GM18907 (cell line): ENCODE data around the gene TNFRSF17.

ENCODE experiments used
- ATAC-seq: cut with Tn5 transposase; IDR thresholded peaks from one replicate; pipeline ENCODE4 v1.9.1; 2021; ENCODE audit warnings: mild to moderate bottlenecking, moderate library complexity; ENCODE audit not compliant: unreplicated experiment

Gene TNFRSF17

DNA sequence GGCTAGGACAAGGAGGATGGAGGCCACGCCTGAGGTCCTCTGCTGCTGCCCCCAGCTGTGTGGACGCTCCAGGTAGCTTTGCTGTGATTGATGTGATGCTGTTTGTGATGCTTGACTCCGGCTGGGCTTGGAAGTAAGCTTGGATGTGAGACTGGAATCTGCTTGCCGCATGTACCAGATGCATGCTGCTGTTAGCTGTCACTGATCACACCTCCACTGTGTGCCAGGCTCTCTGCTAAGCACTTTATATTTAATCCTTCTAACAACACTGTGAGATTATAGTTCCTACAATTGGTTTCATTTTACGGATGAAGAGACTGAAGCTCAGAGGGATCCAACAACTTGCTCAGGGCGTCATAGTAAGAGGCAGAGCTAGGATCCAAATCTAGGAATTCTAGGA is 35.0 kb downstream of the TNFRSF17 start:
- no peak for ATAC-seq

DNA sequence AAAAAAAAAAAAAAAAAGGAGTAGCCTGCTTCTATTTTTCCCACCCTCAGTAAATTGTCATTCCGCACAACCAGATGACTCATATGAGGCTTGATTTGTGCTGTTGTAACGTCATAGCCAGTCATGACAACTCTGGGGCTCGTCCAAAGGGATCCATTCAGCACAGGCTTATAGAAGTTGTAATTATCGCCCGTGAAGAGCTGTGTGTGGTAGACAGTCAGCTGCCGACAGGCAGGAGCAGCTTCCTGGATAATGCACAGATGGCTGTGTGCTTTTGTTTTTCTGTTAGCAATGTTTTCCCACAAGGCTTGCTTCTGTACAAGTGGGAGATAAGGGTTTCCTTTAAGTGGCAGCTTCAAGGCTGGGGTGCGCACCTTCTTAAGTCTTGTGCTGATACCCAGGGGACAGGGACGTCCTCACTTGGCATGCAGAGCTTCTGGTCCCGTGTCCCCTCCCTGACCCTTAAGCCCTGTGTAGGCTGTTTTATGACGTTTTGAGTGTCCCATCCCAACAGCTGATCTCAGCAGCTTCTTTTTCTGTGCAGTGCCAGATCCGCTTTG is 37.5 kb downstream of the TNFRSF17 start:
- ATAC-seq: no peak

DNA sequence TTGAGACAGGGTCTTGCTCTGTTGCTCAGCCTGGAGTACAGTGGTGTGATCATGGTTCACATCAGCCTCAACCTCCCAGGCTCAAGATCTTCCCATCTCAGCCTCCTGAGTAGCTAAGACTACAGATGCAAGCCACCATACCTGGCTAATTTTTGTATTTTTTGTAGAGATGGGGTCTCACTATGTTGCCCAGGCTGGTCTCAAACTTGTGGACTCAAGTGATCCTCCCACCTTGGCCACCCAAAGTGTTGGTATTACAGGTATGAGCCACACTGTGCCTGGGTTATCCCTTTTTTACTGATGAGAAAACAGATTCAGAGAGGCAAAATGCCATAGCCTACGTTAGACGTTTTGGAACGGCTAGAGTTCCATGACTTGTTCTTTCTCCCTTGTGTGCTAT is 41.6 kb downstream of the TNFRSF17 start:
- ATAC-seq: no peak

GRCh38 chr16:12009462-12009861 is 44.5 kb downstream of the TNFRSF17 start:
- ATAC-seq: no peak

DNA sequence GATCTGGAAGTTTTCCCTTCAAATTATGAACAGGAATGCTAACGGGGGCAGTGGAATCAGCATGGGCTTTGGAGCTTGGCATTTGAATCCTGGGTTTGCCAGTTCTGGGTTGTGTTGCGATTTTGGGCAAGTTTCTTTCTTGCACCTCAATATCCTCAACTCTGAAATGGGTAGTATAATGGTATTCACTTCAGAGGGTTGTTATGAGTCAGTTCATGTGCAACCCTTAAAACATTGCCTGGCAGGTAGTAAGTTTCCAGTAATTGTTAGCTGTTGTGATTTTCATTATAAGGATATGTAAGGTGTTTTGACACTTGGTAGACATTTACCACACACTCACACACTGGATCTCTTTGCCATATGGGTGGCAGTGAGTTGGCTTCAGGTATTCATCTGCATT is 44.9 kb downstream of the TNFRSF17 start:
- ATAC-seq: no peak

- no peak for ATAC-seq
Observed at GRCh38 chr16:12010388-12011251, 45.6 kb downstream of the TNFRSF17 start.

- no peak for ATAC-seq
Observed at GRCh38 chr16:12011565-12011964, 46.6 kb downstream of the TNFRSF17 start.

DNA sequence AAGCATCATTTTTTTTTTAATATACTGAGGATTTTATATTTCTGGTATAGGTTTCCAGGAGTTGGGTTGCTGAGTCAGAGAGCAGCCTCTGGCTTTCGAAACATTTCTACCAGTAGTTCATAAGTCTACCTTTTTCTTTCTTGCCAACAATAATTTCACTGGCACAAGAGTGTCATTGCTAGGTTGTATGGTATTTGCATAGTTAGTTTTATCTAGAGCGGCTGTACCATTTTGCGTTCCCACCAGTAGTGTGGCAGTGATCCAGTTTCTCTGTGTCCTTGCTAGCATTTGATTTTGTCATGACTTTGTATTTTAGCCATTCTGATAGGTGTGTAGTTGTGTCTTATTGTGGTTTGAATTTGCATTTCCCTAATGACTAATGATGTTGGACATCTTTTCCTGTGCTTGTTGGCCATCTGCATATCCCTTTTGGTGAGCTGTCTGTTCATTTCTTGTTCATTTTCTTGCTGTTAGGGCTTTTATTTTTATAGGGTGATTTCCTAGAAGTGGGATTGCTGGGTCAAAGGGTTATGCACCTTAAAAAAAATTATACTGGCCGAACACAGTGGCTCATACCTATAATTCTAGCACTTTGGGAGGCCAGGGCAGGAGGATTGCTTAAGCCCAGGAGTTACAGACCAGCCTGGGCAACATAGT is 51.4 kb downstream of the TNFRSF17 start:
- no peak for ATAC-seq

- ATAC-seq: no peak
Observed at GRCh38 chr16:12017558-12017957, 52.5 kb downstream of the TNFRSF17 start.
